IPS DF 4.7 (cell line): ENCODE data around the gene PLK2.

Experiments
- DNase-seq: peaks from one replicate; pipeline ENCODE4 v3.0.0-alpha.2; 2013; ENCODE audit warnings: low spot score; ENCODE audit errors: extremely low read depth

Gene PLK2

DNA sequence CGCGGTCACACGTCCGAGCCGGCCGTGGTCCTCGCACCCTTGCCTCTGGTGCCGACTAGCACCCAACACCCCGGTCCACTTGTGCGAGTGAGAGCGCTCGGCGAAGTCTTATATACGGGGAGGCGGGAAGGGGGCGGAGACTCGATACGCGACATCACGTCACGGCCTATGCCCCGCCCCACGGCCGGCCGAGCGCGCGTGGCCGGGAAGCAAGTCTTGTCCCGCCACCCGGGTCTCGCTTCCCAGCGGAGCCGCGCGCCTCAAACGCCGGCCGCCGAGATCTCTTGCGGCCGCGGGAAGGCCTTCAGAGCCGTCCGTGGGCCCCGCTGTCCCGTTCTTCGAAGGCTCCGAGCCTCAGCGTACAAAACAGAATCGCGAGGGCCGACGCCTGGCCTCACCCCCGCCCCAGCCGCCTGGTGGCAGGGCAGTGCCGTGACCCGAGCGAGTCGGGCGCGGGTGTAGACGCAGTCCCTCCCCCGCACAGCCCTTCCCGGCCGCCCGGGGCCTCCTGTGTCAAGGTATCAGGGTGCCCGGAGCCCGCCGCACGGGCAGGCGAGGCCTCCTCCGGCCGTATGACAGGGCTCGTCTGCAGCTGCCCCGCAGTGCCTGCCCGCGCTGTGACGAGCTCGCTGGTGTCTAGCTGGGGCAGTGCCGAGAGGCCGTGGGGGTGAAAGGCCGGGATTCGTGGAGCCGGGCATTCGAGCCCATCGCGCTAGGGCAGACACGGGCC, at the start of gene PLK2:
TSS of gene PLK2 (minus strand) at position 85 of the 730 bp plus-strand sequence. CDS start 127 bp downstream, outside the sequence.
- no peak for DNase-seq

GRCh38 chr5:58507715-58508114, 47.8 kb upstream of the PLK2 start:
- DNase-seq: no peak

DNA sequence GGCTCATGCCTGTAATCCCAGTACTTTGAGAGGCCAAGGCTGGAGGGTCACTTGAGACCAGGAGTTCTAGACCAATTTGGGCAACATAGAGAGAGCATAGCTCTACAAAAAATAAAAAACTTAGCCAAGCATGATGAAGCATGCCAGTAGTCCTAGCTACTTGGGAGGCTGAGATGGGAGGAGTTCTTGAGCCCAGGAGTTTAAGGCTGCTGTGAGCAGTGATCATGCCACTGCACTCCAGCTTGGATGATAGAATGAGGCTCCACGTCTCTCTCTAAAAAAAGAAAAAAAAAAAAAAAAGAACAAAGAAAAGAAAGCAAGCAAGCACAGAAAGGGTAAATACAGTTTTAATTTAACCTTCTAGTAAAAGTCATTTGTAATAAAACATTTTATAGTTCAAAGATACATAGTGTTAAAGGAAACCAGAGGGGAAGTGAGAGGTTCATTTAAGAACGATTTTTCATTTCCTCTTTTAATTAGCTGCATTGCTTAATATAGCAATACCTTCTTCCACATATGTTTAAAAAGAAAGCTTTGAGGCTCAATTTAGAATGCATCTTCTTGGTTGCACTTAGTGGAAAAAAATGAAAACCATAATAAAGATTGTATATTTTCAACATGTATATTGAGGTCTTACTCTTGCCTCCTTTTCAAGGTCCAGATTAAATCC, 46.2 kb upstream of the PLK2 start:
- no peak for DNase-seq

DNA sequence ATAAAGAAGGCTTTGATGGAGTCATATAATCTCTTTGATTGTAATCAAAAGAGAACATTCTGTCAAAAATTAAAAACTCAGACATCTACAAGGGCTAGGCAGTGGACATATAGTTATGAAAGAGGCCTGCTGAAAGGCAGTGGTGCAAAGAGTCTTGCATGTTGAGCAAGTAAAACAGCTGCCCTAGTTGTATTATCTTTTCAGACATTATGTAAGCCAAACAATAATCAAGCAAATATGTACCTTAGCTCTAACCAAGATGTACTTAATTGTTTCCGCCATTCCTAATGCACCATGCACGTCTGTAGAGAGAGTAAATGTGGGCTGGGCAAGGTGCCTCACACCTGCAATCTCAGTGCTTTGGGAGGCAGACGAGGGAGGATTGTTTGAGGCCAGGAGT, 45.6 kb upstream of the PLK2 start:
- DNase-seq: no peak

- no peak for DNase-seq
These were observed 44.9 kb upstream of the PLK2 start for GRCh38 chr5:58504766-58505165.

GRCh38 chr5:58503390-58504046, 43.6 kb upstream of the PLK2 start:
- DNase-seq: no peak

DNA sequence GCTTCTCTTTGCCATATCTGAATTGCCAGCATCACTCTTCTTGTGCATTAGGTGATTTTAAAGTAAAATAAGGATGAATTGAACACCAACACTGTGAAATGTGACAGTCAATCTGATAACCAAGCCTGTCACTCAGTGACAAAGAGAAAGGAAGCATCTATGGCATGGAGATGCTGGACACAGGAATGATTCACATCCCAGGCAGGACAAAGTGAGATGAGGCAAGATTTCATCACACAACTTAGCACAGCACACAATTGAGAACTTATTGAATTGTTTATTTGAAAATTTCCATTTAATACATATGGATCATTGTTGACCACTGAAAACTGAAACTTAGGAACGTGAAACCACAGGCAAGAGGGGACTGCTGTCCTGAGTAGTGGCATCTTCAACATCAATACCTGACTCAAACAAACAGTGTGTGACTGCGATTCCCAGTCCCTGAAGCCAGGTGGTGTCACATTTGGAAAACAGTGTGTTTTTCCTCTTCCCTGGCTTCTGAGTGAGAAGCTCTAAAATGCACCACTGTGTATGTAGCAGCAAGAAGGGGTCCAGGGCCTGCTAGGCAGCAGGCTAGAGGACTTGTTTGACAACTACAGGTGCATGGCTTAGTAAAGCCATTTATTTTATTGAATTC, 42.0 kb upstream of the PLK2 start:
- no peak for DNase-seq

- no peak for DNase-seq
These were observed 40.1 kb upstream of the PLK2 start for GRCh38 chr5:58499941-58500340.

- DNase-seq: no peak
These were observed 39.3 kb upstream of the PLK2 start for GRCh38 chr5:58499231-58499630.

DNA sequence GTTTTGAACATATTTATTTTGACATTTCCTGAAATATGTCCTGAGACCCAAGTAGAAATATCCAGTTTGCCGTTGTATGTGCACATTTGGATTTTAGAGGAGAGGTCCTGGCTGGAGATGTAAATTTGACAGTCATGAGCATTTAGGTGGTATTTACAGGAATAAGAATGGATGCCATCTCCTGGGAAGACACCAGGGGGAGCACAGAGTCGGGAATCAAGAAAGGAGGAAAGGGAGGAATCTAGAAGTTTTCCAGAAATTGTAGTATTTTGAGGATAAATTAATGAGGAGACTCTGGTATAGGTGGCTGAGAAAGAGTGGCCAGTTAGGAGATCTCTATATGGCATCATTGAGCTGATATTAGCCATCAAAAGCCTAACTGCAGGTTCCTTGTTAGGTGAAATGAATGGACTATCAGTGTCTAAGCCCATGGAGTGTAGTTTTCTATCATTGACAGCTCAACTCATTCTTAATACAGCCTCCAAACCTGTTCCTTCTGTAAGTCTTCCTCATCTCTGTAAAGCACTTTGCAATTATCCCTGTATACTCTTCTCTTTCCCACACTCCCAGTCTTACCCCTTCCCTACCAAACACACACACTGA, 38.6 kb upstream of the PLK2 start:
- DNase-seq: no peak

GRCh38 chr5:58497921-58498320, 38.0 kb upstream of the PLK2 start:
- no peak for DNase-seq

GRCh38 chr5:58497386-58497785, 37.5 kb upstream of the PLK2 start:
- no peak for DNase-seq

GRCh38 chr5:58496488-58496887, 36.6 kb upstream of the PLK2 start:
- no peak for DNase-seq

DNA sequence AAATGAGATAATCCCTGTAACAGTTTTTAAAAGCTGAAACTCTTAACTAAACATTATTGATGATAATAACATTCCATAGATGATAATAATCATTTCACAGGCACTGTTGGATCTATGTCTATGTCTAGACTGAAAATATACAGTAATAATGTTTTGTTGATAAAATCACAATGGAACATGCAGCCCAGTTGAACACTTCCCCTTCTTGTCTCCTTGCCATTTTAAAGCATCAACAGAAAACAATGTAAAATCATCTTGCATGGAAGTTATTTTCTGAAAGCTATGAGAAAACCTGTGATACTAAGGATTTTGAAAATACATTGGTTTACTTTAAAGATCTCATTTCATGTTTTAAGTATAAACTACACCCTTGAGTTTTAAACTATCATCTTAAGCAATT, 33.3 kb upstream of the PLK2 start:
- DNase-seq: no peak

DNA sequence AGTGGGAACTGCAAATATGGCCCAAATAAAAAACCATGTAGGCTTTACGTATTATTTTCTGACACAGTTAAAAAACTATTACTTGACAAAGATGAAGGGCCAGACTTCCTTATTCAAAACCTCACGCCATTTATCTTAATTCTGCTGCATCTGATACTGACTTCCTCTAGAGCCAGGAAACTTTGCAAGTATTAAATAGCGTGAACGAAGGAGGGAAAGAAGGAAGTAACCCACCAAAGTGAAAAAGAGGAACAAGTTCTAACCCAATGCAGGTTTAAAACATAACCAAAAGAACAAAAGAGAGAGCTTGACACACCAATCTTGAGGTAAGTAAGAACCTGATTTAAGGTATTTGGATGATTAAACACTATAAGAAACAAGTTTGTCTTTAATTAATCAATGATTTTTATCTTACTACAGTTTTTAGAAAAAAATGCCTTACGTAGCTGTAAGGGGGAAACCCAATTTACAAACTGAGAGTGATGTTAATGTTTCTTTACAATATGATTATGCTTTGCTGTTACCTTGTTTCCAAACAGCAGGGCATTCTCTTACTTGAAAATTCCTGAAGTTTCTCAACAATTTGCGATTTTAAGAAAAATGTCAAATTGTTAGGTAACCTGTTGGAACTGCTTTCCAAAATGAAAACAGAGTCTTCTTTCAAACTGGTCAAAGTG, 31.5 kb upstream of the PLK2 start, which contains the start of gene GAPT:
TSS of gene GAPT (plus strand) at position 220 of the 677 bp plus-strand sequence. CDS start 3,102 bp downstream, outside the sequence.
- no peak for DNase-seq

DNA sequence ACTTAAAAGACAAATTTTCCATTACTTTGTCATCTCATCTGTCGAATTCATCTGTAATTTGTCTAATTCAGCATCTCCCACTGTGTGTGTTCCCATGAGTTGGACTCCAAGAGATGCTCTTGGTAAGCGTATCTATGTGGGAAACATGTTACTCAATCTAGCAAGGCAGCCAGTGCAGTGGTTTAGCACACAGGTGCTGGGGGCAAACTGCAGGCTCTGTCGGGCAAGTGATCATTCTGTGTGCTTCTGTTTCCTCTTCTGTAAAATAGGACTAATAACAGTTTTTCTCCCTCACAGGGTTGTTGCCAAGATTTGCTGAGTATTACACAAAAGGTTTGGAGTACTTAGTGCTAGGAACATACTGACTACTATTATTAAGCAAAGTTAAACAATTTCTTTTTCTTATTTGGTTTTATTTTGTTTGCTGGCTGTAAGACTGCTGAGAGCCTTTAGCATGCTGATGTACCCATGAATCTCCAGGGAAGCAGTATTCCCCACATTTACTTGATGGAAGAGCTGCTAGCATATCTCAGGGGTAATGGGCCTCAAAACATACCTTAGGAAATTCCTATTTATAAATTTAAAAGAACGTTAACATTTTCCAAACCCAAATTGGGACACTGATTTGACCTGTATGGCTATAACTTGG, 30.6 kb upstream of the PLK2 start:
- DNase-seq: no peak

GRCh38 chr5:58486290-58486689, 26.4 kb upstream of the PLK2 start:
- no peak for DNase-seq

- no peak for DNase-seq
These were observed 24.6 kb upstream of the PLK2 start for GRCh38 chr5:58484505-58484904.

DNA sequence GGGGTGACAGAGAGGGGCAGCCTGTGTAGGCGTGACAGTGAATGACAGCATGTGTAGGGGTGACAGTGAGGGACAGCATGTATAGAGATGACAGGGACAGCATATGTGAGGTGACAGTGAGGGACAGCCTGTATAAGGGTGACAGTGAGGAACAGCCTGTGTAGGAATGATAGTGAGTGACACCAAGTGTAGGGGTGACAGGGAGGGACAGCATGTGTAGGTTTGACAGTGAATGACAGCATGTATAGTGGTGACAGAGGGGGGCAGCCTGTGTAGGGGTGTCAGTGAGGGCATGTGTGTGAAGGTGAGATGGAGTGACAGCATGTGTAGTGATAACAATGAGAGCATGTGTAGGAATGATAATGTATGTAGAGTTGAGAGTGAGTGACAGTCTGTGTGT, 22.6 kb upstream of the PLK2 start:
- DNase-seq: no peak

DNA sequence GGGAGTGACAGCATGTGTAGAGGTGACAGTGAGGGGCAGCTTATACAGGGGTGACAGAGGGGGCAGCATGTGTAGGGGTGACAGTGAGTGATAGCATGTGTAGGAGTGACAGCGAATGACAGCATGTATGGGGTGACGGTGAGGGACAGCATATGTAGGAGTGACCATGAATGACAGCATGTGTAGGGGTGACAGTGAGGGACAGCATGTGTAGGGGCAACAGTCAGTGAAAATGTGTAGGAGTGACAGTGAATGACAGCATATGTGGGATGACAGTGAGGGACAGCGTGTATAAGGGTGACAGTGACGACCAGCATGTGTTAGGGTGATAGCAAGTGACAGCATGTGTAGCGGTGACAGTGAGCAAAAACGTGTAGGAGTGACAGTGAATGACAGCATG, 21.9 kb upstream of the PLK2 start:
- DNase-seq: no peak
